Measurements from ENCODE around the gene DMRT3. TPM values are rescaled to one million over a fixed set of nuclear protein-coding genes. Genes with fewer than 3 reads are reported as not detected.

DMRT3 gene
- polyA plus RNA-seq, 3 donors: not detected

DNA sequence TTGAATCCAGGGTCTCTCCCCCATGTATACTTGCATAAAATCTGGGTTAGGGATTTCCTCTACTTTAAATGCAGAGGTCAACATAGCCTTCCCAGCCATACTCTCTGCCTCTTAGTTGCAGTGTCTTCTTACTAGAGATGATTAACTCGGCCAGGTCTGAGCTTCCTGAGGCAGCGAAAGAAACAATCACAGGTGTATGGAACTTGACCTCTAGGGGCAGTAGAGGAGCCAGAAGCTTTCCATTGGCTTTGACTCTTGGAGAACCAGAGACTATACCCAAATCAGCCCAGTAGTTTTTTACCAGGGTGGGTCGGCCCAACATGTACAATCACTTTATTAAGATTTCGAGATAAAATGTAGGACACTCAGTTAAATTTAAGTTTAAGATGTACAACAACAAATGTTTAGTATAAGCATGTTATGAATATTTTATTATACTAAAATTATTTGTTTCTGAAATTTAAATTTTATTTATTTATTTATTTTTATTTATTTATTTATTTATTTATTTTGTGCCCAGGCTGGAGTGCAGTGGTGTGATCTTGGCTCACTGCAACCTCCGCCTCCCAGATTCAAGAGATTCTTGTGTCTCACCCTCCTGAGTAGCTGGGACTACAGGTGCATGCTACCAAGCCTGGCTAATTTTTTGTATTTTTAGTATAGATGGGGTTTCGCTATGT lies 48.0 kb upstream of the DMRT3 start:
- peaks cover 23 to 32% (median 23%) of the 10 kb centered on the region in 3 donors for H3K27me3 Mint-ChIP-seq (ENCODE audit: low read depth in 3 of 3)
- H3K9me3 ChIP-seq (replicated peaks in 1 of 2; ENCODE audit: control insufficient read depth in 1 of 2, insufficient read depth in 1 of 2, low read length in 2 of 2): no peaks in the 10 kb centered on the region
- H3K36me3 Mint-ChIP-seq: no peaks in the 10 kb centered on the region
- no peak overlapping the region for H3K27ac Mint-ChIP-seq
- intact Hi-C loops (cut with micrococcal nuclease): no loop called here
- no peaks in the 10 kb centered on the region for H4K20me1 ChIP-seq (ENCODE audit: insufficient read depth, low read length)
- no peak overlapping the region for H3K27ac ChIP-seq (ENCODE audit: low read depth in 1 of 2, low read length in 2 of 2)
- peak; percentile 3 to 18 (median 14) for DNase-seq
- H3K4me1 Mint-ChIP-seq: no peaks in the 10 kb centered on the region
- no peaks in the 10 kb centered on the region for H3K79me2 ChIP-seq (ENCODE audit: insufficient read depth, low read length)
- H2AFZ ChIP-seq (ENCODE audit: insufficient read depth, low read depth, low read length, poor library complexity, severe bottlenecking): no peak overlapping the region
- H3K4me3 ChIP-seq (replicated peaks in 1 of 3; ENCODE audit: low read depth in 2 of 3, low read length in 3 of 3): no peak overlapping the region
- peaks cover 0 to 2% (median 0%) of the 10 kb centered on the region in 7 donors for H3K9me3 Mint-ChIP-seq
- H3K4me2 ChIP-seq (replicated peaks; ENCODE audit: extremely low read depth, low read length, poor library complexity, severe bottlenecking): no peak overlapping the region
- no peaks in the 10 kb centered on the region for H3K36me3 ChIP-seq (replicated peaks in 1 of 2; ENCODE audit: control insufficient read depth in 1 of 2, insufficient read depth in 2 of 2, low read length in 2 of 2)
- H3K4me1 ChIP-seq (ENCODE audit: control insufficient read depth in 1 of 2, insufficient read depth in 2 of 2, low read length in 2 of 2): no peaks in the 10 kb centered on the region
- no peak overlapping the region for H3K4me3 Mint-ChIP-seq
- no peak overlapping the region for H3K9ac ChIP-seq (ENCODE audit: insufficient read depth, low read length, poor library complexity, severe bottlenecking)
- TF ChIP-seq, protein P1, sequence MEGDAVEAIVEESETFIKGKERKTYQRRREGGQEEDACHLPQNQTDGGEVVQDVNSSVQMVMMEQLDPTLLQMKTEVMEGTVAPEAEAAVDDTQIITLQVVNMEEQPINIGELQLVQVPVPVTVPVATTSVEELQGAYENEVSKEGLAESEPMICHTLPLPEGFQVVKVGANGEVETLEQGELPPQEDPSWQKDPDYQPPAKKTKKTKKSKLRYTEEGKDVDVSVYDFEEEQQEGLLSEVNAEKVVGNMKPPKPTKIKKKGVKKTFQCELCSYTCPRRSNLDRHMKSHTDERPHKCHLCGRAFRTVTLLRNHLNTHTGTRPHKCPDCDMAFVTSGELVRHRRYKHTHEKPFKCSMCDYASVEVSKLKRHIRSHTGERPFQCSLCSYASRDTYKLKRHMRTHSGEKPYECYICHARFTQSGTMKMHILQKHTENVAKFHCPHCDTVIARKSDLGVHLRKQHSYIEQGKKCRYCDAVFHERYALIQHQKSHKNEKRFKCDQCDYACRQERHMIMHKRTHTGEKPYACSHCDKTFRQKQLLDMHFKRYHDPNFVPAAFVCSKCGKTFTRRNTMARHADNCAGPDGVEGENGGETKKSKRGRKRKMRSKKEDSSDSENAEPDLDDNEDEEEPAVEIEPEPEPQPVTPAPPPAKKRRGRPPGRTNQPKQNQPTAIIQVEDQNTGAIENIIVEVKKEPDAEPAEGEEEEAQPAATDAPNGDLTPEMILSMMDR (IDR thresholded peaks at IDR 0.05): peak; percentile 72
- peaks cover 11 to 14% of the 10 kb centered on the region in 2 donors for H3K27me3 ChIP-seq (ENCODE audit: control insufficient read depth in 2 of 2, insufficient read depth in 2 of 2, low read length in 2 of 2)
- WGBS (ENCODE audit: insufficient coverage): 100% methylated on average over 1 of the region's 6 CpGs

DNA sequence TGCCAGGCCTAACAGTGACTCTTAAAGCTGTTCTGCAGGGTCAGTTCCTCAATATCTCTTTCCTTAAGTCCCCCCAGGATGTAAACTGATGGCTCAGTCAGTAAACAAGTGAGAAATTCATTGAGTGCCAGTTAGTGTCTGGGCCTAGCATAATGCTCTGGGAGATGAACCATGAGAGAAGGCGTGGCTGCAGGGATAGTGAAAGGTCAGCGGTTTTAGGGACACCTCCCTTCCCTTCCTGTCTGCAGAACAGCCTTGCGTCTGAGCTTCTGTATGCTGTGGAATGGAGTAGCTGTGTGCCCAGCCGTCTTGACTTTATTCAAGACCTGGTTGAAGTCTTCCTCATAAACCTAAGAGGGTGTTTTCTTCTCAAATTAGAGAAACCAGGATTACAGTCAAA lies 46.7 kb upstream of the DMRT3 start:
- Histone ChIP-seq H3K4me1 (ENCODE audit: control insufficient read depth in 1 of 2, insufficient read depth in 2 of 2, low read length in 2 of 2) (no peaks in the 10 kb centered on the region), H3K36me3 (replicated peaks in 1 of 2; ENCODE audit: control insufficient read depth in 1 of 2, insufficient read depth in 2 of 2, low read length in 2 of 2) (no peaks in the 10 kb centered on the region), H3K9ac (ENCODE audit: insufficient read depth, low read length, poor library complexity, severe bottlenecking) (no peak overlapping the region), H3K27ac (ENCODE audit: low read depth in 1 of 2, low read length in 2 of 2) (no peak overlapping the region), H3K79me2 (ENCODE audit: insufficient read depth, low read length) (no peaks in the 10 kb centered on the region), H3K4me2 (replicated peaks; ENCODE audit: extremely low read depth, low read length, poor library complexity, severe bottlenecking) (no peak overlapping the region), H3K9me3 (replicated peaks in 1 of 2; ENCODE audit: control insufficient read depth in 1 of 2, insufficient read depth in 1 of 2, low read length in 2 of 2) (no peaks in the 10 kb centered on the region), H2AFZ (ENCODE audit: insufficient read depth, low read depth, low read length, poor library complexity, severe bottlenecking) (no peak overlapping the region), H3K4me3 (replicated peaks in 1 of 3; ENCODE audit: low read depth in 2 of 3, low read length in 3 of 3) (no peak overlapping the region), H4K20me1 (ENCODE audit: insufficient read depth, low read length) (no peaks in the 10 kb centered on the region), H3K27me3 (ENCODE audit: control insufficient read depth in 2 of 2, insufficient read depth in 2 of 2, low read length in 2 of 2) (peaks cover 16 to 19% of the 10 kb centered on the region in 2 donors)
- no CpG with 5 or more reads among the region's 4 CpGs for WGBS (ENCODE audit: insufficient coverage)
- Mint-ChIP-seq H3K9me3 (peaks cover 0 to 2% (median 0%) of the 10 kb centered on the region in 7 donors), H3K36me3 (no peaks in the 10 kb centered on the region), H3K27ac (peak overlapping the region in 1 of 7 donors; percentile 19), H3K4me1 (no peaks in the 10 kb centered on the region), H3K27me3 (ENCODE audit: low read depth in 3 of 3) (peaks cover 30 to 38% (median 32%) of the 10 kb centered on the region in 3 donors), H3K4me3 (no peak overlapping the region)
- intact Hi-C loops (cut with micrococcal nuclease): no loop called here
- TF ChIP-seq, protein P1 (IDR thresholded peaks at IDR 0.05): no peak
- DNase-seq: no peak
